Measurements from ENCODE around the gene SULT1B1.

Gene SULT1B1

DNA sequence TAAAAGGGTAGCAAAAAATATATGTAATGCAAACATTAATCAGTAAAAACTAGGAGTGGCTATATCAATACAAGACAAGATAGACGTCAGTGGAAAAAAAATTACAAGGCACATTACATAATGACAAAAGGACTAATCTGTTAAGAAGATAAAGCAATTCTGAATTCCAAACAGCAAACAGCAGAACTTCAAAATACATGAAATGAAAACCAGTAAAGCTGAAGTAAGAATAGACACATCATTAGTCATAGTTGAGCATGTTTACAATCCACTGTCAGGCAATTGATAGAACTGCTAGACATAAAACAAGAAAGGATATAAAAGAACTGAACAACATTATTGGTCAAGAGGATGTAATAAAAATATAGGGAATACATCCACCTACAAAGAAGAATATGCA, 12.2 kb downstream of the SULT1B1 start:
- DNase-seq = no peak

DNA sequence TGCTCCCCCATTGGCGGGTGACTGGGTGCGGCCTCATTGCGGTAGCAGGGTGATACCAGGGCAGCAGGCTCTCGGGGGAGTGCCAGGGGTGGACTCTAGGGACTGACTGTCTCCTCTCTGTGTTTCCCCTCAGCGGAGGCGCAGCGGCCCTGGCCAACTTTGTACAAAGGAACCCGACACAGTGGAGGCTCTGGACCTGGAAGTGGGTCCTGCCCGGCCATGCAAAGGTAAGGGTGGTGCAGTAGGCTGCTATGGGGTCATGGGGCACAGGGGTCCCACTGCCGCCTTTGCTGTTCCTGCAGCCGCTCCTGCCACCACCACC, 16.3 kb downstream of the SULT1B1 start:
- no peak for DNase-seq

DNA sequence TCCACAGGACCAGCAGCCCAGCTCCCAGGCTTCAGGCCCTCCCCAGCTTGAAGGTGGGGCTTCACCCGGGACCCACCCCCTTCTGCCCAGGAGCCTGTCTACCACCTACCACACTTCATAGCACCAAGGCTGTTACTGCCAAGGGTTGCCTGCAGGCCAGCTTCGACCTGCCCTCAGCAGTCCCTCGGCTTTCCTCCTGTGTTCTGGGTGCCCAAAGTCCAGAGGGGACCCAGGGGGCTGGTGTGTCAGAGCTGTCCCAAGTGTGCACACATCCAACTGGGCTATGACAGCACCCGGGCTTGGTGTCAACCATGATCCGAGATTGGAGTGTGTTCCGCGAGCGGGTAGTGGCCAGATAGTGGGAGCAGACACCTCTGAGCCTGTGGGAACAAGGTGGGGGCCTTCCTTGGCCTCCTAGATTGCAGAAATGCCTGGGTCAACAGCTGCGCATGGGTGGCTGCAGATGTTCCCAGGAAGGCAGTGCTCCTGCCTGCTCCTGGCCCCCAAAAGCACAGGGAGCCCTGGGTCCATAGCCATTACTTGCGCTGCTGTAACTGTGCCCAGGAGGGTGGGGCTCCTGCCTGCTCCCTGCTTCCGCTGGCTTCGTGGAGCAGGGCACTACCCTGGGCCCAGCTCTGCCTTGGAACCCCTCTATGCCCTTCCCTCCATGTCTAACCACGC, 16.8 kb downstream of the SULT1B1 start:
- no peak for DNase-seq

DNA sequence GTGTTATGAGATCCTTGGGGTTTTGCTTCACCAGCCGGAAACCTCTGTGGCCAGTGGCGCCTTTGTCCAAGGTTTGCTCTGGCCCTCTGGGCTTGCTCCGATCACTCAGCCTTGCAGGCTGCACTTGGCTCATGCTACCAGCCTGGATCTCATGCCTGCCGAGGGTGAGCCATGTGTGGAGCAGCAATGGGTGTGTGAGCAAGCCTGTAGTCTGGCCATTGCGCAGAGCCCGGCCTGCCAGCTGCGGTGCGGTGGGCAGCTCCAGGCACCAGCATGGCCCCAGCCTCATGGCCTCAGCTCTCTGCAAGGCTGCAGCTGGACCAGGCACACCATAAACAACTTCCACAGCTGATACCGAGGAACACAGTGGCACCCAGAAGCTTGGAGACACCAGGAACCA, 17.8 kb downstream of the SULT1B1 start:
- DNase-seq = no peak

DNA sequence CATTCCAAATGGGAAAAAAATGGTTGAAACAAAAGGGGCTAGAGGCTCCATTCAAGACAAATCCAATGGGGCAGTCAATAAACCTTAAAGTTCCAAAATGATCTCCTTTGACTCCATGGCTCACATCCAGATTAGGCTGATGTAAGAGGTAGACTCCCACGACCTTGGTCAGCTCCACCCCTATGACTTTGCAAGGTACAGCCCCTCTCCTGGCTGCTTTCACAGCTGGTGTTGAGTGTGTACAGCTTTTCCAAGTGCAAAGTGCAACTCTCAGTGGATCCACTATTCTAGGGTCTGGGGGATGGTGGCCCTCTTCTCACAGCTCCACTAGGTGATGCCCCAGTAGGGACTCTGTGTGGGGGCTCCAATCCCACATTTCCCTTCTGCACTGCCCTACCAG, 21.5 kb downstream of the SULT1B1 start:
- no peak for DNase-seq

DNA sequence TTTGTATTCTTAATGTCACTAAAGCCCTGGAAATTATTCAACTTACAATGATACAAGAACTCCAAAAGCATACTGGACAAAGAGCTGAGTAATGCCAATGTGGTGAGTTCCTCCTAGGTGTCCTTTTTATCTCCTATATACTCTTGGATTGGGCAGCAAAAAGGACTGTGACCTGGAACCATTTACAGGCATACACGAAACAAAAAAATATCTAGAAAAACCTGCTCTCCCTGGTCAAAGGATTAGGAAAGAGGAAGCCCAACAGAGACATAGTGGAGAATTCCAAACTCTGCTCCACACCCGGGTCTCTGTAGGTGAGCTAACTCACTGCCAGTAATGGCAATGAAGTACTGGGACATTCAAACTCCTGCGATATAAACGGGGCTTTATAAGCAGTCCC, 25.3 kb downstream of the SULT1B1 start:
- no peak for DNase-seq

DNA sequence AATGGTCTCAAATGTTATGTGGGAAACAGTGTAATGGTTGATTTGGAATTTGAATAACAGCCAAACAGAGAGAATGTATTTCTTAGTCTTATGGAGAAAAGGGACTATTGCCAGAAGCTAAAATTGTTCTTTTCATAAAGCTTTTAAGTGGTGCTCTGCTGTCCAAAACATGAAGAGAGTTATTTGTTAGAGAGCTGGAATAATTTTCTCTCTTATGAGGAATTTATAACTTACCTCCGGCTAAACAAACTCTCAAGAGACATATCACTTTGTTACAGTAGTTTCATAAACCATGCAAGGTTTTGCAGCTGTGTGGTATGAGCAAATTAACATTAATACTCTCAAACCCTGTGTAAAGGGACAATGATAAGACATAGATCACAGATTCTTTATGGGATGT, 28.6 kb downstream of the SULT1B1 start:
- DNase-seq = no peak

DNA sequence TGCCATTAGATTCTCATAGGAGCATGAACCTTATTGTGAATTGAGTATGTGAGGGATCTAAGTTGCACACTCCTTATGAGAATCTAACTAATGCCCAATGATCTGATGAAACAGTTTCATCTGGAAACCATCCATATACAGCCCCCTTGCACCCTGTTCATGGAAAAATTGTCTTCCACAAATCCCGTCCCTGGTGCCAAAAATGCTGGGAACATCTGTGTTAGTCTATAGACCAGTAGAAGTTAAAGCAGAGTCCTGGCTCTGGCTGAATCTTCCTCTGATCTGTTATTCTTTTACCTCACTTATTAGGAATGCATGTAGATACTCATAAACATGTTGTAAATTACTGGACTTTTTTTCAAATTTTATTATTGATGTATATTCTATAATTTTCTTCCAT, 29.2 kb downstream of the SULT1B1 start:
- no peak for DNase-seq

DNA sequence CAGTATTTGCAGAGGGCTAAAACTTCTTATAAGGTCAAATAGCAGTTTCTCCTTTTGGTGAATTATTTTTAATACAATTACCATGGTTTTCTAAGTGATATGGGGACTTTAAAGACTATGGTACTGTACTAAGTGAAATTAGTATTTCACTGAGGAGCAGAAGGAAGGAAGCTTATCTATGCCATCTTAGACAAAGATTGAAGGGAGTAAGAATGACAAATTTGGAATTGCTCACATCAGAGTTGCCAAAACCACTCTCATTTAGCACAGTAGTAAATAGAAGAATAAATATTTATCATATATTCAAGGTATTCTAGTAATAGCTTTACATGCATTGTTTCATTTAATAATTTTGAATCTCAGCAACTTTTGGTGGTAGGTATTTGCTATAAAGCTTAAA, 30.4 kb downstream of the SULT1B1 start:
- no peak for DNase-seq

DNA sequence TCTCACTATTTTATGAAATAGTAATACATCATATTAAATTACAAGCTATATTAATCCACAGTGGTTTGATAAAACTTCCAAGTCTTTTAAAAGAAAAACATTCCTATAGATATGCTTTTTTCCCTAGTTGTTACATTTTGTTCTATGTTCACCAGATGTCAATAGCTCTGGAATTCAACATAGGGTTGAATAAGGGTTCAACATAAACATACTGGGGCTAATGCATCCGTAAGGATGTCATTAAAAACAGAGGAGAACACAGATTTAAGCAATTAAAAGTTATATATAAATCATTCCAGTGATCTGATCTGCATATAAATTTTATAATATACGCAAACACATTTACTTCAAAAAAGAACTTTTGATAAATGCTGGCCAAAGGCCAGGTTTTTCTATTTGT, 32.5 kb downstream of the SULT1B1 start:
- no peak for DNase-seq

DNA sequence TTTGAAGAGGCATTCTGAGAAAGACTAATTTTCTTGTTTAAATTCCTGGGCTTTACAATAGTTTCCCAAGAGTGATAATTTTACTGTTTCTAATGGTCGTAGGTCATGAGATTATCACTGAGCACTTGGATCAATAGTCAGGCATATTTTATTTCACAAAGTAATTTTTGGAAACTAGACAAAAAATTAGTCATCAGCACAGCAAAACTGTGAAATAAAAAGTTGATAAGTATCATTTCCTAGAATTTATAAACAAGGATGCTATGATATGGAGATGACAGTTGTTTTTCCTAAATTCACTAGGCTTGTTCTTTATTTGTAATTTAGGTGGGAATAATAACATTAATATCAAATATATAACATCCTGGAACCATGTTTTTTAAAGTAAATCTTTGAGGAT, 33.0 kb downstream of the SULT1B1 start:
- no peak for DNase-seq

DNA sequence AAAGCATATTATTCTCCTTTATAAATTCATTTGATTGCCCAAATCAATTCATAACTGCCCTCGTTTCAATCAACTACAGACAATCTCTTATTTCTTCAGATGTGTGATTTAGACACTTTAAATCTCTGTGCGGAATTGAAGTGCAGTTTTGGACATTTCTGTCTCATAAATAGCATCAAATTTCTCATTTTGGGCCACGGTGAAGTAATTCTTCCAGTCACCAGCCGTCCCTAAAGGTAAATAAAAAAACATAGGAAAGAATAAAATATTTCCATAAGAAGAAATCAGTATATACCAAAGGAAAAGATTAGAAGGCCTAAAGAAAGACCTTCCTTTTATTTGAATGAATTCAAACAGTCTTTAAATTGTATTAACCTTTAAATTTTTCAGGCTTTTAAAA, 33.4 kb downstream of the SULT1B1 start:
- no peak for DNase-seq

DNA sequence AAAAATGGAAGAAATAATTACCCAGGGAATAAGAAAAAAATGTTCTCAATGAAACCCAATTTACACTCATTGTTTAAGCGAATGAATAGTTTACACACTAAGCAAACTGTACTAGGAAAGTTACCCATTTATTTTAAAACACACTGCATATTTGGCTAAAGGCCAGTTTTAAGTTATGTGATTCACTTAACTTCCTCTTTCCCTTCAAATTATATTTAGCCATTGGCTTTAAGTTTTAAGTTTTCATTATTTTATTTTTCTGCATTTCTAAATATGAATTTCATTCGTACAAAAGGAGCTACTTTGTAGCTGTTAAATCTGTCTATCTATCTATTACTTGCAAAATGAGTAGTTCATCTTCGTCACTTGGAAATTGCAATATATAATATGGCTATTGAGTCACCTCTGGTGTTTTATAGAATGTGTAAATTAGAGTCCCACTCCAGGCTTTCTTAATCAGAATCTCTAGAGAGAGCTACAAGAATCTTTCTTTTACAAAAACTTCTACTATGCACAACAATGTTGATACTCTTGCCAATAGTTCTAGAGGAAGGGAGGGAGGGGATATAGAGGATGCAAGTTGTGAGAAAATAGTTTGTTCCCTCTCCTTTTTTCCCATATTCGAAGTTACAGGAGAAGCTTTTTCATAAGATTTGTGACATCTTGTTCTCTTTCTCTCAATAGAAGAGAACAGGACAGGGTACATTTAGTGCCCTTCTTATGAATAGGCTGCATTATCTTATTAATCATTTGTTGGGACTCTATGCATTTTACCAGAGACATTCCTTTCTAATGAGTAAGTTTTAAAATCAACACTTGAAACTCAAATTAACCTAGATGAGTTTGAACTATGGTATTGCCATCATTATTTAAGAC, 41.8 kb downstream of the SULT1B1 start:
- DNase-seq = peak; percentile 40

DNA sequence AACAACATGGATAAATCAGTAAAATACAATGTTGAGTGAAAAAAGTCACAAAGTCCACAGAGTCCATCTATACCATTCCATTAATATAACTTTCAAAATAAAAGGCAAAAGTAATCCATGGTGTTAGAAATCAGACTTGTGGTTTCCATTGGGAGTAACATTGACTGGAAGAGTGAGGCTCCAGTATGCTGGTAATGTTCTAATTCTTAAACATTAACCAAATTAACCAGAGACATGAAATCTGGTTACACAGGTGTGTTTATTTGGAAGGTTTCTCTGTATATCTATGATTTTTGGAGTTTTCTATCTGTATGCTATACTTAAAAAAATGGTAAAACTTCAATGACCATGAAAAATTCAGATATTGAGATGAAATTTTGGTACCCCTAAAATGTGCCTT, 42.6 kb downstream of the SULT1B1 start:
- no peak for DNase-seq

DNA sequence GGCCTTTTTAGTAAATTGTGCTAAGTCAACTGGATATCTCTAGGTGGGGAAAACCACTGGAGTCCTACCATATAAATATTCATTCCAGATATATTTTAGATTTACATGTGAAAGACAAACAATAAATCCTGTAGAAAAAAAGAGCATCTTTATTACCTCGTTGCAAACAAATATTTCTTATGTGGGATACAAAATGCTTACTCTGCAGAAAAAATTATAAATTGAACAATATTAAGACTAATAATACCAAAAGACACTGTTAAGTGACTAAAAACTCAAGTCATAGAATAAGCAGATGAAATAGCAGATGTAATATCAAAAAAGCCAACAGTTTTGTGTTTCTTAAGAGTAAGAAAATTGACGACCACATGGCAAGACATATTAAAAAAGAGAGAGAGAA, 43.8 kb downstream of the SULT1B1 start:
- no peak for DNase-seq

DNA sequence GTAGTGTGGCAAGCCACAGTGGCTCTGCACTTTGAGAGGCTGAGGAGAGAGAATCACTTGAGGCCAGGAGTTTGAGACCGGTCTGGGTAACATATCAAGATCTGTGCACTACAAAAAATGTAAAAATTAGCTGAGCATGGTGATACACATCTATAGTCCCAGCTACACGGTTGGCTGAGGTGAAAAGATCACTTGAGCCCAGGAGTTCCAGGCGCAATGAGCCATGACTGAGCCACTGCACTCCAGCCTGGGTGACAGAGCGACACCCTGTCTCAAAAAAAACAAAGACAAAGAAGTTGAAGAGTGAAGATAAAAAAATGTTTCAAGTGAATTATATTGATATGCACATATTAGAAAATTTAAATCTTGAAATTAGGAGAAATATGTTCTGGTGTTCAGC, 46.3 kb downstream of the SULT1B1 start:
- no peak for DNase-seq

DNA sequence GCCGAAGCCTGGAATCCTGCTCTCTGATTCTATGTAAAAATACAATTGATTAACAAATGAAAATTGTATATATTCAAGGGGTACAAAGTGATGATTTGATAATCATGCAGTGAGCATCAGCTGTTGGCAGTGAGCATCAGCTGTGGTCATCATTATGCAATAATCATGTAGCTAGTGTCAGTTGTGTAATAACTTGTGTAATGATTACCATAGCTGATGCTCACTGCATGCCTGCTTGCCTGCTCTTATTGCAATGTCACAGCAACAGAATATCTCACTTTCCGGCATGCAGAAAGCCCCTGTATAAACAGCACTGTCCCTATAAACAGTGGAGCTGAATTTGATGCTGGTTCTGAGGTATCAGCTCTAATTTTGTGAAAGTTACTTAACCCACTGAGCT, 46.8 kb downstream of the SULT1B1 start:
- no peak for DNase-seq

DNA sequence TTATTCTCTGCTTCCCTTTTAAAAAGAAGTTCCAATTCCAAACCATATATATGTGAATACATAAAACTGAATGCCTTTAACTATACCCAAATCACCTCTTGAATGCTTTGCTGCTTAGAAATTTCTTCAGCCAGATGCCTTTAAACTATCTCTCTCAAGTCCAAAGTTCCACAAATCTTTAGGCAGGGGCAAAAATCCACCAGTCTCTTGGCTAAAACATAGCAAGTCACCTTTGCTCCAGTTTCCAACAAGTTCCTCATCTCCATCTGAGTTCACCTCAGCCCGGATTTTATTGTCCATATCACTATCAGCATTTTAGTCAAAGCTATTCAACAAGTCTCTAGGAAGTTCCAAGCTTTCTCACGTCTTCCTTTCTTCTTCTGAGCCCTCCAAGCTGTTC, 49.8 kb downstream of the SULT1B1 start:
- no peak for DNase-seq

DNA sequence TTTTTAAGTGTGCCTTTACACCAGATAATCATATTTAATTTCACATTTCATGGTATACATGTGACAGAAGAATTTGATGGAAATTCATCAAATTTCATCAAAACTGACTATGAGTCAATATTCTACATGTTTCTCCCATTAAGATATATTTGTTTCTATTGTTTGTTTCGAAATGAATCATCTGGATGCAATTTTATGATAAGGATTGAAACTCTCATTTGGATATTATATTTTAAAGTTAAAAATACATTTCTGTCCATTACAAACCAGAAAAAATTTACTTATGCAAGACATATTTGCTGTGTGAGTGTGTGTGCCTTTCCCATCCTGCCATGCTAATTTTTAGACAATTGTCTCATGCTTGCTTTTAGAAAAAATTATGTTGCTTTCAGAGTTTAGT, 52.2 kb downstream of the SULT1B1 start:
- DNase-seq = no peak

DNA sequence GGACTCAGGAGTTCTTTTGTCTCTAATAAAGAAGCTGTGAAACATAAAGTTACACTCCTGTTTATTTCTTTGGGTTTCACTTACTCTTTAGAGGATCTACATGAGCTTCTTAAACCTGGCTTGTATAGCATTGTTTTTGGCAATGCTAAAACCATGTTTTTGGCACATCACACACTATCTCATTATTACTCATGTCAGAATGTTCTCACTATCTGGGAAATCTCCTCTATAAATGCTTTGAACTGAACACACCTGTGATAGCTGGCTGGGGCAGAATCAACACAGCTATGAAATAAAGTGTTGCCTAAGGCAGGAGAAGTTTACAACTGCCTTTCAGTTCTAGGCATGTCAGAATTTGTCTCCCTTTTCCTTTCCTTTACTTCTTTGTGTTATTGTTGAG, 52.6 kb downstream of the SULT1B1 start:
- DNase-seq = no peak

DNA sequence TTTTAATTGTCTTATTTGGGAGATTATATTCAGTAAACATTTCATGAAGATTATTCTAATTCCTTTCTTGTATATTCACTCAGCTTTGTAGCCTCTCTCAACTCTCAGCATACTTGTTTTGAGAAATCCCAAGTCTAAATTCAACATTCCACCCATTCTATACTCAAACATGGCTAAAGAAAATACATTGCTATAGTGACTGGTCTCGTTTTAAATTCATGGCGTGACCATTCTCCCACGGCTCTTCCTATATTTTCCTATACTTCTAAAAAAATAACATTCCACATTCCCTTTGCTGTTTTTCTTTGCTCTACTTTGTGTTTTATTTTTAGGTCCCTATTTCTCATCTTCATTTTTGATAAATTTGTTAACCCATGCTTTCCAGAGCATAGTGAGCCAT, 58.2 kb downstream of the SULT1B1 start:
- DNase-seq = no peak

DNA sequence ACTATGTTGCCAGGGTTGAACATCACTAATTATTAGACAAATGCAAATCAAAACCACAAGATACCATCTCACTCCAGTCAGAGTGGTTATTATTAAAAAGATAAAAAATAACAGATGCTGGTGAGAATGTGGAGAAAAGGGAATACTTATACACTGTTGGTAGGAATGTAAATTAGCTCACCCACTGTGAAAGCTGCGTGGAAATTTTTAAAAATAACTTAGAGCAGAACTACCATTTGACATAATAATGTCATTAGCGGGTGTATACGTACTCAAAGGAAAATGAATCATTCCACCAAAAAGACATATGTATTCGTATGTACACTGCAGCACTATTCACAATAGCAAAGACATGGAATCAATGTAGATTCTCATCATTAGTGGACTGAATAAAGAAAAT, 58.7 kb downstream of the SULT1B1 start:
- DNase-seq = no peak

DNA sequence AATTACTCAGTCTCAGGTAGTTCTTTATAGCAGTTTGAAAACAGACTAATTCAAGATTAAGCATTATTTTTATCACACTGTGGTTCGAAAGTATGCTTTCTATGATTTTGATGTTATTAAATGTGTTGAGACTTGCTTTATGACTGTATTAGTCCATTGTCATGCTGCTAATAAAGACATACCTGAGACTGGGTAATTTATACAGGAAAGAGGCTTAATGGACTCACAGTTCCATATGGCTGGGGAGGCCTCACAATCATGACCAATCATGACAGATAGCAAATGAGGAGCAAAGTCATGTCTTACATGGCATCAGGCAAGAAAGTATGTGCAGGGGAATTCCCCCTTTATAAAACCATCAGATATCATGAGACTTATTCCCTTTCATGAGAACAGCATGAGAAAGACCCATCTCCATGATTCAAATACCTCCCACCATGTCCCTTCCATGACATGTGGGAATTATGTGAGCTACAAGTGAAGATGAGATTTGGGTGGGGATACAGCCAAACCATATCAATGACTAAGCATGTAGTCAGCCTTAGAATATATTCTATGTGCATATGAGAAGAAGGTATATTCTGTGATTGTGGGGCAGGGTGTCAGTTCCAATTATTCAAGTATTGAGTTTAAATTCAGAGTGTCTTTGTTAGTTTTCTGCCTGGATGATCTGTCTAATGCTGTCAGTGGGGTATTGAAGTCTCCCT, 62.7 kb downstream of the SULT1B1 start:
- DNase-seq = no peak

DNA sequence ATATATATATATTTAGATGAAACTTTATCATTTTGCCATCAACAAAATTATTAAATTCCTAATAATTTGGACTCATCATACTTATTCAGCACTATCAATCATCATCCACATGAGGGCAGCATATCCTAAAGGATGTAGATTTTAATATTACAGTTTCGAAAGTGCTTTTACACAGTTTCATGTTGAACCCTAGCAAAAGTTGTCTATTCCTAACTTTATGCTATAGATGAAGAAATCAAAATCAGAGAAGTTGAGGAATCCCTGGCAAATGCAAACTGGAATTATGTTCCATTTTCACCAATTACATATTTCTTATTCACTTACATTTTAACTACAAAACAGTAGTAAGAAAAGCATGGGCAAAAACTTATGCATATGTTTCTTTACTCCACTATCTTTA, 70.8 kb downstream of the SULT1B1 start:
- peak; percentile 12 for DNase-seq
